Activated CD4-positive, alpha-beta T cell treated with anti-CD3 and anti-CD28 coated beads for 4 hours (primary cell): ENCODE measurements around the gene SYNDIG1.

Experiments used
- DNase-seq, 2 donors: peaks; one replicate each; pipeline ENCODE4 v3.0.0-alpha.2; 2020

Gene SYNDIG1

GRCh38 chr20:24679448-24680047, 210.1 kb downstream of the SYNDIG1 start:
- DNase-seq: no peak

- DNase-seq: no peak
These were observed 212.4 kb downstream of the SYNDIG1 start for GRCh38 chr20:24681634-24682495.

DNA sequence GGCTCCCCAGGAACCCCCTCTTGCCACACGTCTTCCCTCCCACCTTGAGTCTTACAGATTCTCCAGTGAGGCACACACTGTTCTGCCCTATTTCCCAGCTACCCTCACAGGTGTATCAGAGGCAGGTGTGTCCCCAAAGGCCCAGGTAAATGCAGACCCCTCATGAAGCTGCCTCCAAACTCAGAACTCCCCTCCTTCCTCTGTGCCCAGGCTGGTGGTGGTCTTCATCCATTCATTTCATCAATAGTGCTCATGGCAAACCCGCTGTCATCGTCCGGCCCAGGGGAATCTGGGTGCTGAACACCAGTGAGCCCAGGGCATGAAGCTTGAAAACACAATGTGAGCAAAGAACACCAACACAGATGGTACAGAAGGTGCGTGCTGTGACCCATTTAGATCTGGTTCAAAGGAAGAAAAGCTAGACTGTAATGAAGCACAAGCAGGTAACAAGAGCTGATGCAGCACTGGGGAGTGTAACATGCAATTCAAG, 213.1 kb downstream of the SYNDIG1 start:
- no peak for DNase-seq

GRCh38 chr20:24683676-24684075, 214.2 kb downstream of the SYNDIG1 start:
- DNase-seq: no peak

DNA sequence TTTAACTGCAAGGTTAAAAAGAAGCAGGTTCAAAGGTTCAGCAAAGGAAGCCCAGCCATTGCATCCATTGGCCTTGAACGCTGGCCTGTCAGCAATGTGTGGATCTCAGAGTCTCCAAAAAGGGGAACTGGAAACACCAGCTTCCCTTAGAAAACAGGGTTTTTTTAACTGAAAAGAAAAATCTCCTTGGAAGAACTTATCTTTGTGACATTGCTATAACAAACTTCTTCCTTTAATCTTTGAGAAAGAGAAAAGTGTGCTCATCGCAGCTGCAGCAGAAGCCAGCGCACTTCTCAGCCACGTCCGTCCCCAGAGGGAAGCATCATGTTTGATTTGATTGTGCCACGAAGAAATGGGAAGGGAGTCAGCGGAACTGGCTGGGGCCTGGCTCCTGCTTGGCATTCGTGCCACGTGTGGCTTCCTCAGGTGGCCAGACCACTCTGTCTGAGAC, 215.0 kb downstream of the SYNDIG1 start:
- no peak for DNase-seq

- DNase-seq: no peak
These were observed 215.7 kb downstream of the SYNDIG1 start for GRCh38 chr20:24684956-24685691.

- DNase-seq: no peak
These were observed 216.3 kb downstream of the SYNDIG1 start for GRCh38 chr20:24685736-24686135.

GRCh38 chr20:24686156-24686555, 216.7 kb downstream of the SYNDIG1 start:
- no peak for DNase-seq

GRCh38 chr20:24690408-24690807, 221.0 kb downstream of the SYNDIG1 start:
- DNase-seq: no peak

DNA sequence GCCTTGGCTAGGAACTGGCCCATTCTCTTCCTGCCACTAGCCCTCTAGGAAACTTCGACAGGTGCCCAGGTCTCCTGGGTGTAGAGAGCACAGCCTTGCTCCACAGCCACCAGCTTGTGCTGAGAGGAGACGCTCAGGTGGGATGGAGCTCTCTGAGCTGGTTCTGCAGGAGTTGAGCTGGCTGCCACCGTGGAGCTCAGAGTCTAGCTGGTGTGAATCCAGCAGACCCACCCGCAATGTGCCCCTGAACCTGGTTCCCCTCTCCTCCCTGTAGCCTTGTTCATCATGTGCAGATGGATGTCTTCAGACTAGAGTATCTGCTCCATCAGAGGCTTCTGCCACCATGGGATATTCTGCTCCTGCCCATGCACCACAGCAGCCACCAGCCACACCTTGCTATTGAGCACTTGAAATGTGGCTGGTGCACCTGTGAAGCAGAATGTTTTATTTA, 222.5 kb downstream of the SYNDIG1 start:
- no peak for DNase-seq

GRCh38 chr20:24692446-24693200, 223.2 kb downstream of the SYNDIG1 start:
- DNase-seq: no peak

DNA sequence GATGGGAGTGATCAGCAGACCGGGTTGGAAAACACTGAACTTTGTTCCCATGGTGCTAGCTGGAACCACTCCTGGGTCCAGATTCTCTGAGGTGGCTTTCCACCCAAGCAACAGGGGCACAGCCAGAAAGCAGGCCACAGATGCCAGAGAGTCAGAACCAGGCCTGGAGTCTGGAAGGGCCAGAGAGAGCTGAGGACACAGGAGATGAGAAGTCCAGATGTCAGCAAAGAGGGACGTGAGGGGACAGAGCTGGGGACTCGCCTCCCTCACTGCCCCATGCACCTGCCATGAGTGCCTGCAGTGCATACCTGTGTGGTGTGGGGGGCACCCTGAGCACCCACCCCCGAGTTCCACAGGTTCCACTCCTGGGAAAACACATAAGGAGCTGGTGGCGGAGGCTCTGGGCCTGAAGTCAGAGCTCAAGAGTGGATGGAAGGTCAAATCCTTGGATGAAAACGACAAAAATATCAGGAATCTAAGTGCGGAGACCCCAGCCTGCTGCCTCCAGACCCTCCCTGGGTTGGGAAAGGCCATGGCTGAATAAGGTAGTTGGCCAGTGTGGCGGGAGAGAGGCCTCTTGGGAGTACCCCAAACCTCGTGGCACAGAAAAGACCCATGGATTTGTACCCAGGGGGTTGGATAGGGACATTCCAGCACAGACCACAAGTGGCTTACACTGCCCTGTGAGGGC, 224.2 kb downstream of the SYNDIG1 start:
- no peak for DNase-seq

- DNase-seq: no peak
These were observed 224.8 kb downstream of the SYNDIG1 start for GRCh38 chr20:24694157-24694726.

GRCh38 chr20:24694727-24695528, 225.5 kb downstream of the SYNDIG1 start:
- no peak for DNase-seq

- DNase-seq: no peak
These were observed 226.2 kb downstream of the SYNDIG1 start for GRCh38 chr20:24695529-24696225.

DNA sequence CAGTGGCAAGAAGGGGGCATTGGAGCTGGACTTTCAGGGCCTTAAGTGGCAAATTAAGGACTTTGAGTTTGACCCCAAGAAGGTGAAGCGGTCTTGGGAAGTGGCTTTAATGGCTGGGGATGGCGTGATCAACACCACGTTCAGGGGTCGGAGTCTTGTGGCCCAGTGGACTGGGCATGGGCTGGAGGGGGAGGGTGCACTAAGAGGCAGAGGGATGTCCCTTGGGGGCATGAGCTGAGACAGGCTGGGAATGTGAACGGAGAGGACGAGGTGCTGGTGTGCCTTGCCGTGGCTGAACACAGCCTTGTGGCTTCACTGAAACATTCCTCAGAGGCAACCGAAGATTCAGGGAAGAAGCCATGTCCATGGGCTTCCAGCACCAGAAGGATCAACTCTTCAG, 227.0 kb downstream of the SYNDIG1 start:
- no peak for DNase-seq

GRCh38 chr20:24697411-24697810, 228.0 kb downstream of the SYNDIG1 start:
- DNase-seq: no peak

DNA sequence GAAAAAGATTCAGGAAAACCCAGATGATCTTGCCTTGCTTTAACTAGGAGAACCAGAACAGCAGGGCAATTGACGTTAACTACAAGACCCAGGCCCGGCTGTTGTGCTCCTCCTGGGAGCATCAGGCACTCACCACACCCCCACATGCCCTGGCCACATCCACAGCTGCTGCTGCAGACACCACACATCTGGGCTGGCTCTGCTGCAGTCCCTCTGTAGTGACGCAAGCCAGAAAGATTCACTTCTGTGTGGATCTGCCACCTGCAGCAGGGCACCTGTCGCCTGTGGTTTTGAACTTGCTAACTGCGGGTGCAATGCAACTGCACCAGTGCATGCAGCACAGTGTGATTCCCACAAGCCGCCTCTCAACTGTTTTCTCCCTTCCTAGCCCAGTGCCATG, 228.8 kb downstream of the SYNDIG1 start:
- DNase-seq: no peak

DNA sequence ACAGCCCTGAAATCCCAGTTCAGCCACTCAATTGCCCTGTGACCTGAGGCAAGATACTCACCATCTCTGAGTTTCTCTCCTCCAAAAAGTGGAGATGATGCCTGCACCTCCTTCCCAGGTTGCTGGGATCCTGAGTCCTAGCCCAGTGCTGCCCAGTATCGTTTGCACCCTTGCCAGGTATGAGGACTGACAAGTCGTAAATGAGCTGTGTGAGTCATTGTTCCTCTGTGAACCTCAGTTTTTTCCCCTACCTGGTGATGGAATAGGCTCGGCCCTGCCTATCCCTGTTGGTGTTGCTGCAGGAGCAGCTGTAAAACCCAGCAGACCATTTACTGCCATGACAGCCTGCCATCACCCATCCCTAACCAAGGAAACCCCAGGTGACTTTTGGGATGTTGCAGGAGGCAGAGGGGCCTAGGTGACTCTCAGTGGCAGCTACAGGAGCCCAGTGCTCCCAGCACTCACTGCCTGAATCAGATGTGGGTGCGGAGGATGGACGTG, 229.3 kb downstream of the SYNDIG1 start:
- DNase-seq: no peak
